SK-N-SH (cell line): ENCODE results near the gene DKC1. TPM values are rescaled to one million over a fixed set of nuclear protein-coding genes. Genes with fewer than 3 reads are reported as not detected.

Experiments used
- CTCF ChIA-PET: fragments of 300-600, 350-600 bp; formaldehyde crosslinking; extraction: SDS; loops from one replicate; lab custom pipeline; 2021; lab: Yijun Ruan, JAX
- POLR2A ChIA-PET: fragments of 350-600 bp; sonication (Branson Sonifier 250); formaldehyde crosslinking; extraction: SDS; loops from one replicate; lab custom pipeline; 2020; ENCODE audit warnings: antibody characterized with exemption, inconsistent platforms; lab: Yijun Ruan, JAX
- DNase-seq: peaks from one replicate; pipeline ENCODE4 v3.0.0; 2012
- H2AFZ ChIP-seq: fragments of 200-600 bp; sonication (generic); 2 replicates; pipeline ENCODE4 v1.8.1; 2016; ENCODE audit warnings: antibody characterized with exemption, mild to moderate bottlenecking, low read depth
- H3F3A ChIP-seq: fragments of 200-600 bp; sonication (generic); replicated peaks from 2 replicates; pipeline ENCODE3; 2016; ENCODE audit warnings: antibody characterized with exemption, mild to moderate bottlenecking; ENCODE audit not compliant: insufficient read depth
- H3K27ac ChIP-seq, 2 experiments: fragments of 200-500 bp in 1 of 2; fragments of 200-600 bp in 1 of 2; sonication (Bioruptor generic) in 1 of 2; sonication (generic), shearing (Covaris generic) in 1 of 2; 2 replicates each; pipeline versions ENCODE4 v1.5.1 to v1.6.1; 2014 to 2016; ENCODE audit warnings: low read depth in 2 of 2, inconsistent platforms in 1 of 2, low read length in 1 of 2, mild to moderate bottlenecking in 1 of 2, mixed read lengths in 1 of 2
- H3K27me3 ChIP-seq: fragments of 200-600 bp; sonication (generic), shearing (Covaris generic); 2 replicates; pipeline ENCODE4 v1.6.1; 2016; ENCODE audit warnings: mixed run types; ENCODE audit not compliant: insufficient read depth
- H3K36me3 ChIP-seq, 2 experiments: fragments of 200-500 bp in 1 of 2; fragments of 200-600 bp in 1 of 2; sonication (Bioruptor generic) in 1 of 2; sonication (generic) in 1 of 2; replicated peaks in 1 of 2; 2 replicates each; pipeline versions ENCODE3 to v1.5.1; 2014 to 2016; ENCODE audit warnings: low read length in 1 of 2, mild to moderate bottlenecking in 1 of 2; ENCODE audit not compliant: insufficient read depth in 2 of 2, control insufficient read depth in 1 of 2
- H3K4me1 ChIP-seq, 2 experiments: fragments of 200-500 bp in 1 of 2; fragments of 200-600 bp in 1 of 2; sonication (Bioruptor generic) in 1 of 2; sonication (generic), shearing (Covaris generic) in 1 of 2; 2 replicates each; pipeline versions ENCODE4 v1.5.1 to v1.6.1; 2014 to 2016; ENCODE audit warnings: low read depth in 1 of 2, low read length in 1 of 2, mixed run types in 1 of 2; ENCODE audit not compliant: insufficient read depth in 2 of 2, control insufficient read depth in 1 of 2
- H3K4me2 ChIP-seq: fragments of 200-600 bp; sonication (generic), shearing (Covaris generic); 2 replicates; pipeline ENCODE4 v1.6.1; 2017; ENCODE audit warnings: mixed run types
- H3K4me3 ChIP-seq, 2 experiments: fragments of 200-500 bp in 1 of 2; fragments of 200-600 bp in 1 of 2; sonication (Bioruptor generic) in 1 of 2; sonication (generic), shearing (Covaris generic) in 1 of 2; 2 replicates each; pipeline versions ENCODE4 v1.5.1 to v1.8.1; 2014 to 2016; ENCODE audit warnings: low read depth in 2 of 2, inconsistent platforms in 1 of 2, low read length in 1 of 2, mild to moderate bottlenecking in 1 of 2, mixed read lengths in 1 of 2, moderate library complexity in 1 of 2
- H3K79me2 ChIP-seq: fragments of 200-600 bp; sonication (generic); 2 replicates; pipeline ENCODE4 v1.8.1; 2017; ENCODE audit warnings: mild to moderate bottlenecking; ENCODE audit not compliant: insufficient read depth
- H3K9ac ChIP-seq: fragments of 200-600 bp; sonication (generic); 2 replicates; pipeline ENCODE4 v1.6.1; 2017; ENCODE audit warnings: mixed run types
- H3K9me2 ChIP-seq: fragments of 200-600 bp; sonication (generic); 2 replicates; pipeline ENCODE4 v1.6.1; 2017; ENCODE audit warnings: mixed run types
- H3K9me3 ChIP-seq: fragments of 200-600 bp; sonication (generic); 2 replicates; pipeline ENCODE4 v1.6.1; 2017; ENCODE audit warnings: mixed run types, mild to moderate bottlenecking, moderate library complexity
- H4K20me1 ChIP-seq: fragments of 200-600 bp; sonication (generic); 2 replicates; pipeline ENCODE4 v1.6.1; 2017; ENCODE audit warnings: mild to moderate bottlenecking, mixed run types; ENCODE audit not compliant: insufficient read depth
- ELF1 ChIP-seq: IDR thresholded peaks from 2 replicates; pipeline ENCODE4 v1.4.0; 2012
- FOSL2 ChIP-seq: IDR thresholded peaks from 2 replicates; pipeline ENCODE4 v1.4.0; 2012; ENCODE audit warnings: low read depth, mild to moderate bottlenecking, moderate library complexity, borderline replicate concordance
- GATA2 ChIP-seq: sonication (generic); formaldehyde crosslinking; IDR thresholded peaks from 2 replicates; pipeline ENCODE4 v1.5.0; 2020; ENCODE audit warnings: mild to moderate bottlenecking, missing genetic modification reagents
- IRF3 ChIP-seq: fragments of 150-350 bp; IDR thresholded peaks from 2 replicates; pipeline ENCODE4 v1.6.1; 2016; ENCODE audit warnings: mild to moderate bottlenecking, low read depth, low read length
- JUND ChIP-seq: IDR thresholded peaks from 2 replicates; pipeline ENCODE4 v1.4.0; 2012
- MEF2A ChIP-seq: IDR thresholded peaks from 2 replicates; pipeline ENCODE4 v1.4.0; 2012; ENCODE audit warnings: low read depth, borderline replicate concordance
- NFIC ChIP-seq: IDR thresholded peaks from 2 replicates; pipeline ENCODE4 v1.4.0; 2012; ENCODE audit warnings: borderline replicate concordance
- PBX3 ChIP-seq: IDR thresholded peaks from 2 replicates; pipeline ENCODE4; 2012
- POLR2AphosphoS5 ChIP-seq: IDR thresholded peaks from 2 replicates; pipeline ENCODE4 v1.6.1; 2012; ENCODE audit warnings: low read depth, low read length
- RXRA ChIP-seq: IDR thresholded peaks from 2 replicates; pipeline ENCODE4 v1.4.0; 2012; ENCODE audit warnings: low read depth, mild to moderate bottlenecking, borderline replicate concordance
- SIN3A ChIP-seq: IDR thresholded peaks from 2 replicates; pipeline ENCODE4 v1.6.1; 2012; ENCODE audit warnings: low read depth, mild to moderate bottlenecking, low read length, moderate library complexity, borderline replicate concordance
- SMC3 ChIP-seq: IDR thresholded peaks from 2 replicates; pipeline ENCODE4 v1.6.1; 2012; ENCODE audit warnings: low read depth, low read length, improper control_type of control experiment
- TCF12 ChIP-seq: IDR thresholded peaks from 2 replicates; pipeline ENCODE4 v1.4.0; 2012
- USF2 ChIP-seq: fragments of 150-350 bp; IDR thresholded peaks from 2 replicates; pipeline ENCODE4 v1.6.1; 2017; ENCODE audit warnings: antibody characterized with exemption, low read length, low read depth, borderline replicate concordance
- WGBS: methylation state at CpG from one replicate; pipeline ENCODE4 v1.1.6; 2017; ENCODE audit warnings: low lambda C conversion rate; 5-methylcytosine and 5-hydroxymethylcytosine counted together
- polyA plus RNA-seq, 3 experiments: library from polyadenylated mRNA; depleted of rRNA; stranded (reverse); fragments of >200 nt; gene quantifications; 2 replicates each; pipeline ENCODE4 v1.2.3, GENCODE V29; 2012

The DKC1 gene
- polyA plus RNA-seq, 1 of the 3 experiments (the other 2 are of a cell fraction) = 53.0 TPM

DNA sequence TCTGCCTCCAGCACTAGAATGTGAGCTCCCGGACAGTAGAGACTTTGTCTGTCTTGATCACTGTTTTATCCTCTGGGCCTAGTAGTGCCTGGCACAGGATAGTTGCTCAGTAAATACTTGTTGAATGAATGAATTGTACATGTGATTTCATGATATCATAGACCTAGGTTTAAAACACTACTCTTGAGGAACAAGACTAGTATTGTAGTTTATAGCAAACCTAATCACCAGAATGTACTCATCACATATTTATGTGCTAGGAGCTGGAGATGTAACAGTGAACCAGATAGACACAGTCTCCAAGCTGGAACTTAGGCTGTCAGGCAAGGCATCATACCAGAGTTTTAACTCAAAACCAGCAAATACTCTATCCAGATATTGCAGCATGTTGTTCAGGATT is 35.2 kb upstream of the DKC1 start:
- 26% methylated on average over 1 of the region's 1 CpG for WGBS
- Histone ChIP-seq H3K4me2 (peak overlapping the region; percentile 51; the same call in 1 of the 2 replicates), H3K36me3 (no peaks in the 10 kb centered on the region), H3F3A (peaks cover 9% of the 10 kb centered on the region), H3K9ac (peak overlapping the region; percentile 63), H3K27me3 (no peaks in the 10 kb centered on the region), H3K9me3 (no peaks in the 10 kb centered on the region), H3K27ac (peak overlapping the region; percentile 58 to 84; a peak in 3 of 4 replicates), H2AFZ (peak overlapping the region; percentile 50; the same call in 1 of the 2 replicates), H3K4me1 (peaks cover 11 to 33% of the 10 kb centered on the region in 2 experiments), H3K9me2 (no peaks in the 10 kb centered on the region), H3K4me3 (no peak overlapping the region), H4K20me1 (no peaks in the 10 kb centered on the region), H3K79me2 (no peaks in the 10 kb centered on the region)
- peak; percentile 17; the same call in 1 of the 2 replicates for TF ChIP-seq FOSL2
- no peak for TF ChIP-seq GATA2 (CRISPR knock-in tag)
- POLR2A ChIA-PET = no interaction called here
- no peak for DNase-seq
- CTCF ChIA-PET = interaction anchor here (1.4 kb wide), 1 partner anchor 22 kb away, joined by 5 read pairs; no protein-coding TSS in a partner anchor

DNA sequence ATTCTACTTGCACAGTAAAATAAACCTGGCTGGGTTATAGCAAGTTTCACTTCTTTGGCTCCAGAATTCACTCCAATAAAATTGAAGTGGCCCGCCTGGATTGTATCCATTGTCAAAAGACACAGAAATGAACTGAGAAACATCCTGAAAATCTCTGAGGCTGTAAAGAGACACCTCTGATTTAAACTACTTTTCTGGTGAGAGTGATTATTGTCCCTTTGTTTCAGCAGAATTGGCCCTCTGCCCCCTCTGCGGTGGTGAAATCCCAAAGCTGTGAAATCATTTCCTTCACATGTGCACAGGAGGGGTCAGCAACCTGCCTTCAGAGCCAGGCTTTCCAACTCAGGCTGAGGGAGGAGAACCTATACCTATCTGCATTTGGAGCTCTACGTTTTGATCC is 34.8 kb upstream of the DKC1 start:
- CTCF ChIA-PET = interaction anchor here (1.4 kb wide), 1 partner anchor 21 kb away, joined by 5 read pairs; no protein-coding TSS in a partner anchor
- no peaks in the 10 kb centered on the region for H3K9me2 ChIP-seq
- no peaks in the 10 kb centered on the region for H3K36me3 ChIP-seq
- H3K4me1 ChIP-seq = peaks cover 11 to 33% of the 10 kb centered on the region in 2 experiments
- no peaks in the 10 kb centered on the region for H3K79me2 ChIP-seq
- TF ChIP-seq SMC3 (no peak), GATA2 (CRISPR knock-in tag) (no peak), RXRA (peak; percentile 68), USF2 (no peak), TCF12 (peak; percentile 76), SIN3A (no peak), ELF1 (no peak), FOSL2 (peak; percentile 44; the same call in 1 of the 2 replicates), NFIC (peak; percentile 83), JUND (peak; percentile 55), MEF2A (no peak), IRF3 (no peak), POLR2AphosphoS5 (peak; percentile 32; the same call in 1 of the 2 replicates), PBX3 (peak; percentile 45; the same call in 1 of the 2 replicates)
- TF ChIP-seq, all 33 proteins: peak for 7
- Histone ChIP-seq H3K27me3 (no peaks in the 10 kb centered on the region), H4K20me1 (no peaks in the 10 kb centered on the region), H3K4me3 (no peak overlapping the region), H3F3A (peaks cover 11% of the 10 kb centered on the region), H3K9ac (peak overlapping the region; percentile 63), H2AFZ (peak overlapping the region; percentile 50; the same call in 1 of the 2 replicates), H3K9me3 (no peaks in the 10 kb centered on the region), H3K27ac (peak overlapping the region; percentile 58 to 84; a peak in 3 of 4 replicates), H3K4me2 (peak overlapping the region; percentile 22; the same call in 1 of the 2 replicates)
- no peak for DNase-seq
- WGBS = 12% methylated on average over 3 of the region's 3 CpGs
- POLR2A ChIA-PET = no interaction called here
